HL-60 (cell line): ENCODE measurements around the gene PXK.
A peak's percentile ranks its signal among the peaks of the same experiment; 100 is the strongest.

ENCODE experiments used
- DNase-seq, 2 experiments: peaks; one replicate each; pipeline ENCODE4 v3.0.0-alpha.2; 2010 to 2020; ENCODE audit warnings: low read depth in 1 of 2, low spot score in 1 of 2
- H3K27ac ChIP-seq: fragments of 250-450 bp; sonication (Bioruptor Pico); replicated peaks from 2 replicates; pipeline ENCODE4 v1.5.1; 2020; ENCODE audit warnings: mild to moderate bottlenecking, moderate library complexity
- H3K27me3 ChIP-seq: fragments of 250-450 bp; sonication (Bioruptor Pico); 2 replicates; pipeline ENCODE4 v1.5.1; 2021; ENCODE audit warnings: mild to moderate bottlenecking, moderate library complexity; ENCODE audit not compliant: insufficient read depth, poor library complexity, severe bottlenecking
- H3K4me3 ChIP-seq: replicated peaks from 2 replicates; pipeline ENCODE4 v1.5.1; 2011; ENCODE audit warnings: mild to moderate bottlenecking, control low read depth, low read length; ENCODE audit not compliant: insufficient read depth
- GABPA ChIP-seq: IDR thresholded peaks from 2 replicates; pipeline ENCODE4 v1.6.1; 2012; ENCODE audit warnings: low read depth
- POLR2AphosphoS5 ChIP-seq: IDR thresholded peaks from 2 replicates; pipeline ENCODE4 v1.6.1; 2012; ENCODE audit warnings: low read depth
- SPI1 ChIP-seq: IDR thresholded peaks from 2 replicates; pipeline ENCODE4 v1.6.1; 2012; ENCODE audit warnings: low read depth, mild to moderate bottlenecking, borderline replicate concordance
- TF ChIP-seq, protein P1 (sequence below): IDR thresholded peaks from one replicate; pipeline ENCODE4 v1.5.1; 2011; ENCODE audit warnings: low read length, control low read depth, inconsistent platforms; ENCODE audit not compliant: insufficient read depth
- TF ChIP-seq, protein P2 (sequence below): IDR thresholded peaks from 2 replicates; pipeline ENCODE4 v1.6.1; 2012; ENCODE audit warnings: low read depth; ENCODE audit not compliant: insufficient replicate concordance

PXK gene

GRCh38 chr3:58361866-58362265 is 29.2 kb downstream of the PXK start:
- no peak for DNase-seq
- Histone ChIP-seq H3K27ac (no peak overlapping the region), H3K4me3 (no peak overlapping the region), H3K27me3 (no peaks in the 10 kb centered on the region)
- TF ChIP-seq SPI1 (no peak), POLR2AphosphoS5 (no peak), GABPA (no peak)
- TF ChIP-seq, protein P1, sequence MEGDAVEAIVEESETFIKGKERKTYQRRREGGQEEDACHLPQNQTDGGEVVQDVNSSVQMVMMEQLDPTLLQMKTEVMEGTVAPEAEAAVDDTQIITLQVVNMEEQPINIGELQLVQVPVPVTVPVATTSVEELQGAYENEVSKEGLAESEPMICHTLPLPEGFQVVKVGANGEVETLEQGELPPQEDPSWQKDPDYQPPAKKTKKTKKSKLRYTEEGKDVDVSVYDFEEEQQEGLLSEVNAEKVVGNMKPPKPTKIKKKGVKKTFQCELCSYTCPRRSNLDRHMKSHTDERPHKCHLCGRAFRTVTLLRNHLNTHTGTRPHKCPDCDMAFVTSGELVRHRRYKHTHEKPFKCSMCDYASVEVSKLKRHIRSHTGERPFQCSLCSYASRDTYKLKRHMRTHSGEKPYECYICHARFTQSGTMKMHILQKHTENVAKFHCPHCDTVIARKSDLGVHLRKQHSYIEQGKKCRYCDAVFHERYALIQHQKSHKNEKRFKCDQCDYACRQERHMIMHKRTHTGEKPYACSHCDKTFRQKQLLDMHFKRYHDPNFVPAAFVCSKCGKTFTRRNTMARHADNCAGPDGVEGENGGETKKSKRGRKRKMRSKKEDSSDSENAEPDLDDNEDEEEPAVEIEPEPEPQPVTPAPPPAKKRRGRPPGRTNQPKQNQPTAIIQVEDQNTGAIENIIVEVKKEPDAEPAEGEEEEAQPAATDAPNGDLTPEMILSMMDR: no peak
- TF ChIP-seq, protein P2, sequence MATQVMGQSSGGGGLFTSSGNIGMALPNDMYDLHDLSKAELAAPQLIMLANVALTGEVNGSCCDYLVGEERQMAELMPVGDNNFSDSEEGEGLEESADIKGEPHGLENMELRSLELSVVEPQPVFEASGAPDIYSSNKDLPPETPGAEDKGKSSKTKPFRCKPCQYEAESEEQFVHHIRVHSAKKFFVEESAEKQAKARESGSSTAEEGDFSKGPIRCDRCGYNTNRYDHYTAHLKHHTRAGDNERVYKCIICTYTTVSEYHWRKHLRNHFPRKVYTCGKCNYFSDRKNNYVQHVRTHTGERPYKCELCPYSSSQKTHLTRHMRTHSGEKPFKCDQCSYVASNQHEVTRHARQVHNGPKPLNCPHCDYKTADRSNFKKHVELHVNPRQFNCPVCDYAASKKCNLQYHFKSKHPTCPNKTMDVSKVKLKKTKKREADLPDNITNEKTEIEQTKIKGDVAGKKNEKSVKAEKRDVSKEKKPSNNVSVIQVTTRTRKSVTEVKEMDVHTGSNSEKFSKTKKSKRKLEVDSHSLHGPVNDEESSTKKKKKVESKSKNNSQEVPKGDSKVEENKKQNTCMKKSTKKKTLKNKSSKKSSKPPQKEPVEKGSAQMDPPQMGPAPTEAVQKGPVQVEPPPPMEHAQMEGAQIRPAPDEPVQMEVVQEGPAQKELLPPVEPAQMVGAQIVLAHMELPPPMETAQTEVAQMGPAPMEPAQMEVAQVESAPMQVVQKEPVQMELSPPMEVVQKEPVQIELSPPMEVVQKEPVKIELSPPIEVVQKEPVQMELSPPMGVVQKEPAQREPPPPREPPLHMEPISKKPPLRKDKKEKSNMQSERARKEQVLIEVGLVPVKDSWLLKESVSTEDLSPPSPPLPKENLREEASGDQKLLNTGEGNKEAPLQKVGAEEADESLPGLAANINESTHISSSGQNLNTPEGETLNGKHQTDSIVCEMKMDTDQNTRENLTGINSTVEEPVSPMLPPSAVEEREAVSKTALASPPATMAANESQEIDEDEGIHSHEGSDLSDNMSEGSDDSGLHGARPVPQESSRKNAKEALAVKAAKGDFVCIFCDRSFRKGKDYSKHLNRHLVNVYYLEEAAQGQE: no peak

- Histone ChIP-seq H3K4me3 (no peak overlapping the region), H3K27ac (peak overlapping the region; percentile 29), H3K27me3 (no peaks in the 10 kb centered on the region)
- DNase-seq: no peak
- TF ChIP-seq SPI1 (no peak), POLR2AphosphoS5 (no peak), GABPA (no peak)
- TF ChIP-seq, protein P2: no peak
- TF ChIP-seq, protein P1: no peak
Measured at GRCh38 chr3:58366699-58367098, 34.0 kb downstream of the PXK start.

- DNase-seq: no peak
- Histone ChIP-seq H3K27me3 (no peaks in the 10 kb centered on the region), H3K4me3 (no peak overlapping the region), H3K27ac (no peak overlapping the region)
- no peak for TF ChIP-seq GABPA
- TF ChIP-seq, protein P2: no peak
- TF ChIP-seq POLR2AphosphoS5: no peak
- TF ChIP-seq SPI1: no peak
- TF ChIP-seq, protein P1: no peak
Measured at GRCh38 chr3:58369038-58369437, 36.3 kb downstream of the PXK start.
